Inflammatory macrophage (primary cell): ENCODE results near the gene BCL11A.
"Not testable (repeated sequence)": the region's sequence is repeated elsewhere in the genome, so short reads cannot be mapped to it uniquely, and the experiment has no call there.

ENCODE experiments used
- DNase-seq, 2 donors: peaks; one replicate each; pipeline ENCODE4 v3.0.0-alpha.2; 2020 to 2022

Gene BCL11A

DNA sequence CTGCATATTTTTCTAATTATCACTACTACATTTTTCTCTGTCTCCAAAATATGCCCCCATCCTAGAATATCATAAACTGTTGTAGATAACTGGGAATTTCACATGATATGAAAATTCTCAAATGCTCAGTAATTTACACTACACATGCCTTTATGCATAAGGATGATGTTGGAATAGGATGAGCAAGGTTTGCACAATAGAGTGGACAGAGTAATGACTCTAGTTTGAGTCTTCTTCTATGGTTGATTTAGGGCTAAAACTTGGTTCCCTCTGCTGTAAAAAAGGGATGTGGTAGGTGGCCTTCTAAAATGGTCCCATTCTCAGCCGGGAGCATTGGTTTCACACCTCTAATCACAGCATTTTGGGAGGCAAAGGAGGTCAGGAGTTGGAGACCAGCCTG, 129.9 kb downstream of the BCL11A start:
- DNase-seq, result peak in 1 of 2 donors; percentile 11

DNA sequence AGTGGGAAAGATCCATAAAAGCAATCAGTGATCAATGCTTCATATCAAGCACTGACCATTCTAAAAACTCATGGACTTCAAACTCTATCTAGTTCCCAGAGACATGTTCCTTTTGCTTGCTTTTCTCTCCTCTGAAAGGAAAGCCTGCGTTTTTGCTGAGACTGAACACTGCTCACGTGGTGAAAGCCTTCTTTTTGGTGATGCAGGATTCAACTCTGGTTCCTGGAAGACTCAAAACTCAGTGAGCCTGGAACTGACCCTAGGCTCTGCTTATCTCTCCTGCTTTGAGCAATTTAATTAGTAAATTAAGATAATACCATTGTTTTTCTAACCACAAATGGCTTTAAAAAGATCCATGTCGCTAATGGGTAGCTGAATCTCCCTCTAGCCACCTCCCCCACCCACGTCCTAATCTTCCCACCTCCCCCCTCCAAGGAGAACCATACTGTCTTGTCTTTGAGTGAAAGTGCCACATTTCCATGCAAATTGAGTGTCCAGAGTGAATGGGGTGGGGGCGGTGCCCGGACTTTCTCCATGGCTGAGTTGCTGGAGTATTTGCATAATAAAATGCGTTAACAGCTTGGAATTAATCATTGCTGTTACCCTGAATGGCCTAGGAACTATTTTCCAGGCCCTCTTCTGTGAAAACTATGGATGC, 130.5 kb downstream of the BCL11A start:
- DNase-seq, result no peak

DNA sequence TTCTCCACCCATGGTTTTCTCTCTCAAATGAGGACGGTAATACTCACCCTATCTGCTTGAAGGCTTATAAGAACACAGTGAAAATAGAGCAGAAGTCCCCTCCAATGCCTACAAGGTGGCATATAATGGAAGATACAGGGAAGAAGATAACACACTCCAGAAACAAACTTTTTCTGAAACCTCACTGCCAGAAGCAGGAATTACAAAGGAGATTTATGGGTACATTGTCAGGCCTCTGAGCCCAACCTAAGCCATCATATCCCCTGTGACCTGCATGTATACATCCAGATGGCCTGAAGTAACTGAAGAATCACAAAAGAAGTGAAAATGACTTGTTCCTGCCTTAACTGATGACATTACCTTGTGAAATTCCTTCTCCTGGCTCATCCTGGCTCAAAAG, 136.2 kb downstream of the BCL11A start:
- not testable (repeated sequence) for DNase-seq

DNA sequence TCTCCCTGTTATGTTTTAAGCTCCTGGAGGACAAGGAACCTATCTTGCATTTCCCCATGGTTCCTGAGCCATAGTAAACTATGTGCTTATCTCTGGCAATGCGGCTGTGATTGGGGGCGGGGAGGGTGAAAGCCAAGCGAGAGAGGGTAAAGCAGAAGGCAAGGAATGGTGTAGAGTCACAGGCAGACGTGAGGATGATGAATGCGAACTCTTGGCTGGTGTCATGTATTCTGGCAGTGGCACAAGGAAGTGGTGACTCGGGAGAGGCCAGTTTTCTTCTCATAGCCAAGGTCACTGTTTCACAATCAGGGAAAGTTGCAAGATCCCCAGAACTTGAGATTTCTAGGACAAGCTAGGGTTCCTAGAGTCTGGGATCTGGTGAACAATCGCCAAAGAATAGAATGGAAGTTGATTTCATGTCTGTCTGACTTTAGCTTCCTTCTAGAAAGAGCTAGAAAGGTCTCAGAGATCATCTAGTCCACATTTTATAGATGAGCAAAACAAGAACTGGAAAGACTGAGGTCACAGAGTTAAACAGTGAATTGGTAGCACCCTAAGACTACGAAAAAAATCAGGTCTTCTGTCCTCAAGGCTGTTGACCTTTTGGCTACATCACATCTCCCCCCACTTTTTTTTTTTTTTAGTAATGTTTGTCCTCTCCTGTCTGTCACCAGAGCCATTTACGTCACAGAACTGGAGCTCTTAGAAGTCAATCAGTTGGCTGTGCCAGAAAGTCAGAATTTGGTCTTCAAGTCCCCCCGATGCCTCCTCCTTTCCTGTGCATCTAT, 137.0 kb downstream of the BCL11A start:
- DNase-seq, result peak; percentile 49 to 71

DNA sequence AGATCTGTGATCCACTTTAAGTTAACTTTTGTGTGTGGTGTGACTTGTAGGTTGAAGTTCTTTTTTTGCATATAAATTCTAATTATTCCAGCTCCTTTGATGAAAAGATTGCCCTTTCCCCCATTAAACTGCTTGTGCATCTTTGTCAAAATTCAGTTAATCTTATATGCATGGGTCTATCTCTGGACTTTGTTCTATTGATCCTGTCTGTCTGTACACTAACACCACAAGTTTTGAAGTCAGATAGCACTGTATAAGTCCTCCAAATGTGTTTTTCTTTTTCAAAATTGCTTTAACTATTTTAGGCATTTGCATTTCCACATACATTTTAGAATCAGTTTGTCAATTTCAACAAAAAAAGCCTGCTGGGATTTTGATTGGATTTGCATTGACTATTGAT, 137.6 kb downstream of the BCL11A start:
- DNase-seq, result no peak

DNA sequence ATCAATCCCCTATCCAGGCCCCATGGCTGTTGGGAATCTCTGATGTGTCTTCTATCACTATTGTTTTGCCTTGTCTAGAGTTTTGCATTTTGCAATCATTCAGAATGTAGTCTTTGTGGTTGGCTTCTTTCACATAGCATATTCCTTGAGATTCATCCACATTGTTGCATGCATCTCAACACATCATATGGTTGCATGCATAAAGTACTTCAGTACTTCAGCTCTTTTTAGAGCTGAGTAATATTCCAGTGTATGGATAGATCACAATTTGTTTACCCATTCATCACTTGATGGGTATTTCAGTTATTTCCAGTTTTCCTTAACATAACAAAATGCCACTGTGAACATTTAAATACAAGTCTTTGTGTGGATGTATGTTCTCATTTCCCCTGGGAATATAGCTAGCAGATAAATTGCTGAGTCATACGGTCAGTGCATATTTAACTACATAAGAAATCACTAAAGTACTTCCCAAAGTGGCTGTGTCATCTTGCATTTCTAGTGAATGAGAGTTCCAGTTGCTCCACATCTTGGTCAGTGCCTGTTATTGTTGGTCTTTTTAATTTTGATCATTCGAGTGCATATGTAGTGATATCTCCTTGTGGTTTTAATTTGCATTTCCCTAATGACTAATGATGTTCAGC, 138.8 kb downstream of the BCL11A start:
- no peak for DNase-seq

DNA sequence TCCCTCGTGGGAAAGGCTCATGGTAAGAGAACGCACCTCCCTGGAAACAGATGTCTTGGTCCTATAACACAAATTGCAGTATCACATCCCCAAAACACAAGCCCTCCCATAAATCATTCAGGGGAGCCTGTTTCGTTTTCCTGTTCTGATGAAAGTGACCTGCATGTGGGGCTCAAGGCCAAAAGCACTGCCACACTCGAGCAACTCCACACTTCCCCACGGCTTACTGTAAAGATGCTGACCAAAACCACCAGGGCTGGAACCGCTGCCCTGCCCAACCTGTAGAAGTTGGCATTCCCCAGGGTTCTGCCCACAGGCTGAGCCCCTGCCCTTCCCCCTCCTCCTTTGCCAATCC, 139.7 kb downstream of the BCL11A start:
- no peak for DNase-seq

DNA sequence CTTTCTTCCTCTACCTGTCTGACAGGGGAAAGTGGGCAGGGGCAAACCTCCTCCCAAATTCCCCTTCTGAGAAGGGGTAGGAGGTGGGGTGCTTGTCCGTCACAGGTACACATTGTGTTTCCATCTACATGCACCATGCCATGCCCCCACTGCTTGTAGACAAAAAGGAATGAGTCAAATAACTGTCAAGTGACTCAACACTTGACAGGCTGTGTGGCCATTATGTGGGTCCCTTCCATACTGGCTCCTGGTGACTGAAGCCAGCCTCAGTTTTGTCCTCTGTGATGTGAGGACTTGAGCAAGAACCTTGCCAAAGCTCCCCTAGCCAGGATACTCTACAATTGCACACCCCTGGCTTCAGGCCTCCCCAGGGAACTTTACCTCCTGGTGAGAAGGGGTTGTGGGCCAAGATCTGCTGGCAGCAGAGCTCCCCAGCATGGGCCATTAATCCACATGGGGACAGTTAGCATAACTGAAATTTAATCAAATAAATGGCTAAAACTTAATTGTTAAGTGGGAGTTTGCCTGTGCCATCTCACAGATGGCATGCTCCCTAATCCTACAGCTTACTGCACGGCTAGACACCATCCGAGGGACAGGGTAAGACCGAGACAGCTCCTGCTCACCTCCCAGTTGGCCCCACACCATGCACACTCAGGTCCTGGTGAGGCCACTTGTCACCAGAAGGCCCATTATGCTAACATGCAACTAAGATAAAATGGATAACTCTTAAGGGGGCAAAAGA, 140.2 kb downstream of the BCL11A start:
- DNase-seq, result no peak

DNA sequence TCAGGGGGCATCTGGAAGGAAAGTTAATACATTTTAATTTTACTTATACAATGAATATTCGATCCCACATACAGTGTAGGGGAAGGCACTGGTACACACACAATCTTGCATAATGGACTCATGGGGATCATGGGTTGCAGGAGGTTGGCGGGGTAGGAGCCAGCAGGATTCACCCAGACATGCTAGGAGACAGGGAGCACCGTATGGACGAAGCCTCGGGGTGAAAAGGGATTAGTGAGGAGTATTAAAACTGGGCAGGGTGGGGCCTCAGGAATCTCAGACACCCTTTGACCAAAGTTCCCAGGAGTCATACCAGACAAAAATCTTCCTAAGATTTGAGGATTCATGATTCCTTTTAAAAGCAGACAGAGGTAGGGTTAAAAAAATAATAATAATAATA, 140.8 kb downstream of the BCL11A start:
- DNase-seq, result no peak

DNA sequence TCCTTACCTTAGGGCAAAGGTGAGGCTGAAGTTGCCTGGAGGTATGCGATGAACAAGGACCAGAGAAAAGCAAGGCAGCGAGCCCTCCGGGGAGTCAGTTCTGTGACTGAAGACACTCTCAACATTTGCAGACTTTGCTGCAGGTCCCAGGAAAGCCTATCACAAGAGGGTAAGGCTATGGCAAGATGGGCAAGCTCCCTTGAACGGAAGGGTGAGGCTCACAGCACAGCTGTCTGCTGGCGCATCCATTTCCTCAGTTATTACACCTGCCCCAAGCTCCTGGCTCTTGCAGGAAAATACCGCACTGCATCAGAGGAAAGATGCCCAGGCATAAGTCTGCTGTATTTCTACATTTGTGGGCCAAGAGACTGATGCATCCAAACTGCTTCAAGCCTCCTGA, 141.4 kb downstream of the BCL11A start:
- no peak for DNase-seq

DNA sequence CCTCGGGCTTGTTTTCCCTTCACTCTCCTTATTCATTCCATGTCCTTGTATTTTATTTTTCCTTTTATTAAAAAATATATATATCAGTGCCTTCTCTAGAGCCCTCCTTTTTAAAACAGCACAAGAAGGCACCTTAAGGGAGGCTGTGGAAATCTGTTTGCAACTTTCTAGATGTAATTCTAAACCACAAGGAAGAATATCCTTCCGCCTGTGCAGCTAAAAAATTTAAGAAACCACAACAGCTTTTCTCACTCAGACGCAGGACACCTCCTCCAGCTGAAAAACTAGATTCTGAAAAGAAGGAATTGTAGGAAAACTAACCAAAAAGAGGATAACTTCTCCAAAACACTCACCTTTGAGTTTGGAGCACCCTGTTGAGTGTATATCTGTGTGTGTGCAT, 142.2 kb downstream of the BCL11A start:
- no peak for DNase-seq

DNA sequence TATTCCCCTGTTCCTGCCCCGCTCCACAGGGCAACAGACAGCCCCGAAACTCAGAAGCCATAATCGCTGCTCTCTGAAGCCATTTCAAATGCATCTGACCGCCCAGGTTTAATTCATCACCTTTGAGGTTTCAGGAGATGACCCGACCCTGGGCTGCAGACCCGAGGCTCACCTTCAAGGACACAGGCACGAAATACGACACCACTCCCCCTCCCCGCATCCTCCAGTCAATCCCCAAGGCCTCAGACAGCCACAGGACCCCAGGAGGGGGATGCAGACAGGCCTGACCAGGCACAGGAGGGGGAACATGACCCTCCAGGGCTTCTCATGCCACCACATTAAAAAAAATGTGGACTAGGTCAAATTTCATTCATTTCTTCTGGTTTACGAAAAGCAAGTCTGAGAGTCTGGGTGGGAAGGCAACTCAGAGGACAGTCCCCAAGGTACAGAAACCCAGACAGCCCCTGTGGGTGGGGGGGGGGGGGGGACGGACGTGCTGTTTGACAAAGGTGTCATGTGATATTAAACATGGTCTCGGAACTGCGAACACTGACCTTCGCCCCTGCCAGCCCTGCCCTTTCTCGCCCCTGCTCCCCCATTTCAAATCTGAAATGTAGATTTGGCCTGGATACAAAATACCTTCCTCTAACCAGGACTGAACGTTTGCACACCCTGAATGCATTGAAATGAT, 142.9 kb downstream of the BCL11A start:
- DNase-seq, result no peak

DNA sequence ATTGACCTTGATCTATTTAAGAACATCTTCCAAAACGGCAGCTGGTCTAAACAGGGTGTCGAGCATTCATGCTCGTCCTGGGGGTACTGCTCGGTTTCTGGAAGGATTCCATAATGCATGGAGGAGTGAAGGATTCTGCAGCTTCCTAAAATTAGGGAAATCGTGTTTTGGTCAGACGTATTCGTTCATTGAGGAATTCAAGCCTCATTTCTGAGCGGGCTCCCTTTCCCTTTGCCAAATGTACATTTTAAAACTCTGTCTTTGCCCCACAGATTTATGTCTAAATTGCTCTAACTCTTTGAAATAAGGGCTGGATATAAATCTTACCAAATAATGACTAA, 144.0 kb downstream of the BCL11A start:
- no peak for DNase-seq

DNA sequence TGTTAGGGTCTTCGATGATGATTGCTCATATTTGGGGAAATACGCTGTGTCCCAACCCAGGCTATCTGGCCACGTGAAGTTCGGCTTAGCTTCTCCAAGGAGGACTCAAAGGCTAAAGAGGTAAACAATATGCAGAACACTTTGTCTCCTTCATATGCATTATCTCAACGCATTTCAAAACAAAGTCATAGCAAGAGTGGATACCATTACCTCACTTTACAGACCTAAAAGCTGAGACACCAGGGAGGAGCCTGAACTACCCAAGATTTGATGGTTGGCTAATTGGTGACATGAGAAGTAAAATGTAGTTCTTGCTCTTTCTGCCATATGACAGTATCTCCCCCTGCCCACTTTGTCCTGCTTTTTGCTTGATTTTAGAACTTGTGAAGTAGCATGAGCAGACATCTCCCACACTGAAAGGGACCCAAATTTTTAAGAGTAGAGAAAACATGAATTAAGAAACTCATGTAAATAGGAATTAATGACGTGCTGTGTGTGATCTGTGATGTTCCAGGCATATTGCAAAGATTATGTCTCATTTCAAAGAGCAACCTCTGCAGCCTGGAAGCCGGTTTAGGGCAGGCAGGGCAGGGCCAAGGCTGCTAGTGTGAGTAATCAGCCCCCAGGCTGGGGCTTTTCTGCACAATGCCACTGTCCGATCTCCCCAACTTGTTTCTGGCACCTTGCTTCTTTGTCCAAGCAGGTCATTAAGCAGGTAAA, 144.5 kb downstream of the BCL11A start:
- no peak for DNase-seq

DNA sequence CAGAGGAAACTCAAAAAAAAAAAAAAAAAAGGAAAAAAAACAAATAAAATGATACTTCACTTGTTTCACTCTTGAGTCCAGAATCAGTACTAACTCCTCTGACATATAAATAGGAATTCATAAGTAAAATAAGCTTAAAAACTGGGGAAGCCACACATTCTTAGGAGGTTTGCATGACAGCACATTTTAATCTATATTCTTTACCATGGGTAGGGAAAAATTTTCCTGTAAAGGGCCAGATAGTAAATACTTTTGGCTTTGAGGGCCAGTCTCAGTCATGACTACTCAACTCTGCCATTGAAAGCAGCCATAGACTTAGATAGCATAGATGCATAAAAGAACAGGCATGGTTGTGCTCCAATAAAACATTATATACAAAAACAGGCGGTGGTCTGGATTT, 145.2 kb downstream of the BCL11A start:
- no peak for DNase-seq

DNA sequence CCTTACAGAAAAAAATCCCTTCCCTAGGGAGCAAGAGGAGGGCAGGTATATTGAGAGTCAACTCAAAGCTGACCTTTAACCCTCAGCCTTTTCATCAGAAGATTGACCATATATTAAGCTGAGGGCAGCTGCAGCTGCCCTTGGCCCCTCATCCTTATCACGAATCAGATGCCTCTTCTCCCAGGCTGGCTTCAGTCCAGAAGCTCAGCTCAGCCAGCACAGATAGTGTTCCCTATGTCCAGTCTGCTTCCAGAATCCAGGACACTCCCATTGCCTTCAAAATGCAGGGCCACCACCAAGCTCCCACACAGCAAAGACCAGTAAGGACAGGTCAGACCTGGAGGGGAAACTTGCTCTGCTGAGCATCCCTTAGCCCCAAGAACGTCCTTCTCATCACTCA, 146.1 kb downstream of the BCL11A start:
- DNase-seq, result no peak

DNA sequence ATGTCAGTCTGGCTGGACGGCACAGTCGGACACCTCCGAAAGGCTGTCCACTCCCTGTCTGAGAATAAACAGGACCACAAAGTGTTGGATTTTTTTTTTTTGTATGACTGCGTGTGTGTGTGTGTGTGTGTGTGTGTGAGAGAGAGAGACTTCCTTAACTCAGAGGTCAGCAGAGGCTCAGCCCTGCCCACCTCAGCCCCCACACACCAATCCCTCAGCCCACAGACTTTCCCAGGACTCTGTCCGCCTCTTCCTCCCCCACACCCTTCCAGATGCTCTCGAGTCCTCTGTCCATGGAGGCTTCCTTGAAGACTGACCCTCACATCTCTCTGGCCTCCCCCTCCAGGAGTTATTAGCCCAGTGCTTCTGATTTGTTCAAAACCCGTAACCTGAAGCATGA, 147.3 kb downstream of the BCL11A start:
- peak in 1 of 2 donors; percentile 12 for DNase-seq

DNA sequence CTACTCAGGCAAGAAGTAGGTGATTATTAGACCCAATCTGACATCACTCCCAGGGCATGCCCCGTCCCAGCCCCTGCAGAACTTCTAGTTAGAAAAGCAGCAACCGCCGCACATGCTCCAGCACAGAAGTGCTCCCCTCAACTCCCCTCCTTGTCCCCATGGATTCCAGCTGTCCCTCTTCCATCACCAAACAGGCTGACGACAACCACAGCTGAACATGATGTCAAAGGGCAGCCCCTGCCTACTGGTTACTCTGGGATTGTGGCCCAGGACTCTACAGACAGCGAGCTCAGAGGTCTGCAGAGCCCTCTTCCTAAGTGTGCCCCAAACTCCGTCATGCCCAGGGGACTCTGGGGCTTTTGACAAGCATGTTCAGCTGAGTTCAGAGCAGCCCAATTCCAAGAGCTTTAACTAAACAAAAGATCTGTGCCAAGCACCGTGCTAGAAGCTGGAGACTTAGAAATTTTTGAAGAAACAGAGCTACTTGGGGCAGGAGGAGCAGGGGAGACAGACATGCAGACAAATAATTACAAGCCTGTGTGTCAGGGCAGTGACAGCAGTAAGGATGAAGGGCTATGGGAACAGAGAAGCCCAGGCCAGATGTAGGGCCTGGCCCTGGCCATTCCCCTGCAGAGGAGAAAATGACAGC, 148.1 kb downstream of the BCL11A start:
- DNase-seq, result no peak
